H9 (cell line): ENCODE measurements around the gene LETM1. TPM values are rescaled to one million over a fixed set of nuclear protein-coding genes. Genes with fewer than 3 reads are reported as not detected.

ENCODE experiments used
- DNase-seq: peaks from one replicate; pipeline ENCODE4 v3.0.0-alpha.2; 2017
- H2AFZ ChIP-seq: one replicate; pipeline ENCODE4 v1.6.1; 2013; ENCODE audit warnings: mild to moderate bottlenecking, low read length, control low read depth, moderate library complexity
- H2AK5ac ChIP-seq: 2 replicates; pipeline ENCODE4 v1.6.1; 2013; ENCODE audit warnings: low read length, control low read depth, mixed read lengths; ENCODE audit not compliant: insufficient read length
- H2BK120ac ChIP-seq: one replicate; pipeline ENCODE4 v1.6.1; 2013; ENCODE audit warnings: low read depth, mild to moderate bottlenecking, low read length, control low read depth, inconsistent platforms; ENCODE audit not compliant: poor library complexity, severe bottlenecking
- H2BK12ac ChIP-seq: 2 replicates; pipeline ENCODE4 v1.6.1; 2013; ENCODE audit warnings: low read length, control low read depth, mixed read lengths, low read depth; ENCODE audit not compliant: insufficient read length
- H2BK15ac ChIP-seq: 2 replicates; pipeline ENCODE4 v1.6.1; 2013; ENCODE audit warnings: low read depth, low read length, control low read depth
- H2BK20ac ChIP-seq: one replicate; pipeline ENCODE4 v1.6.1; 2013; ENCODE audit warnings: low read depth, mild to moderate bottlenecking, low read length, control low read depth, inconsistent platforms; ENCODE audit not compliant: poor library complexity, severe bottlenecking
- H2BK5ac ChIP-seq: 2 replicates; pipeline ENCODE4 v1.6.1; 2013; ENCODE audit warnings: low read length, control low read depth, mixed read lengths; ENCODE audit not compliant: insufficient read length
- H3K14ac ChIP-seq: 2 replicates; pipeline ENCODE4 v1.6.1; 2013; ENCODE audit warnings: low read length, control low read depth; ENCODE audit not compliant: insufficient read depth
- H3K18ac ChIP-seq: 2 replicates; pipeline ENCODE4 v1.6.1; 2013; ENCODE audit warnings: low read depth, mild to moderate bottlenecking, mixed read lengths, low read length, control low read depth; ENCODE audit not compliant: insufficient read length
- H3K23ac ChIP-seq: 2 replicates; pipeline ENCODE4 v1.6.1; 2013; ENCODE audit warnings: low read length, control low read depth, mixed read lengths, low read depth; ENCODE audit not compliant: insufficient read length
- H3K23me2 ChIP-seq: 2 replicates; pipeline ENCODE4 v1.6.1; 2013; ENCODE audit warnings: low read depth, mild to moderate bottlenecking, mixed read lengths, low read length, control low read depth; ENCODE audit not compliant: insufficient read length, poor library complexity, severe bottlenecking
- H3K27ac ChIP-seq: 2 replicates; pipeline ENCODE4 v1.5.1; 2013; ENCODE audit warnings: low read length, control low read depth, mixed read lengths, low read depth; ENCODE audit not compliant: insufficient read length
- H3K27me3 ChIP-seq: 2 replicates; pipeline ENCODE4 v1.6.1; 2013; ENCODE audit warnings: low read length, control low read depth, inconsistent platforms; ENCODE audit not compliant: insufficient read depth
- H3K4ac ChIP-seq: 2 replicates; pipeline ENCODE4 v1.6.1; 2013; ENCODE audit warnings: low read depth, mild to moderate bottlenecking, control low read depth, inconsistent platforms, low read length, moderate library complexity
- H3K4me1 ChIP-seq: 2 replicates; pipeline ENCODE4 v1.6.1; 2013; ENCODE audit warnings: low read length, control low read depth, inconsistent platforms; ENCODE audit not compliant: insufficient read depth
- H3K4me2 ChIP-seq: 2 replicates; pipeline ENCODE4 v1.6.1; 2013; ENCODE audit warnings: low read length, control low read depth, mixed read lengths; ENCODE audit not compliant: insufficient read length, insufficient read depth
- H3K56ac ChIP-seq: 2 replicates; pipeline ENCODE4 v1.6.1; 2013; ENCODE audit warnings: low read depth, mild to moderate bottlenecking, mixed read lengths, low read length, control low read depth; ENCODE audit not compliant: insufficient read length
- H3K79me1 ChIP-seq: 2 replicates; pipeline ENCODE4 v1.6.1; 2013; ENCODE audit warnings: low read depth, mild to moderate bottlenecking, moderate library complexity, low read length, control low read depth, inconsistent platforms; ENCODE audit not compliant: insufficient read depth, poor library complexity, severe bottlenecking
- H3K79me2 ChIP-seq: 2 replicates; pipeline ENCODE4 v1.6.1; 2013; ENCODE audit warnings: low read length, control low read depth, inconsistent platforms; ENCODE audit not compliant: insufficient read depth
- H3K9ac ChIP-seq: 2 replicates; pipeline ENCODE4 v1.6.1; 2013; ENCODE audit warnings: low read length, control low read depth, mixed read lengths; ENCODE audit not compliant: insufficient read length; ENCODE audit errors: extremely low read depth
- H3K9me3 ChIP-seq: one replicate; pipeline ENCODE4 v1.6.1; 2013; ENCODE audit warnings: low read depth, low read length, inconsistent platforms; ENCODE audit not compliant: control insufficient read depth
- H3T11ph ChIP-seq: one replicate; pipeline ENCODE4 v1.6.1; 2013; ENCODE audit warnings: mild to moderate bottlenecking, low read length, control low read depth, inconsistent platforms
- H4K20me1 ChIP-seq: one replicate; pipeline ENCODE4 v1.6.1; 2013; ENCODE audit not compliant: control insufficient read depth, insufficient read length, insufficient read depth
- H4K5ac ChIP-seq: 2 replicates; pipeline ENCODE4 v1.6.1; 2013; ENCODE audit warnings: low read depth, mild to moderate bottlenecking, mixed read lengths, low read length, control low read depth; ENCODE audit not compliant: insufficient read length
- H4K8ac ChIP-seq: replicated peaks from 2 replicates; pipeline ENCODE4 v1.6.1; 2013; ENCODE audit warnings: low read length, control low read depth, mixed read lengths, low read depth; ENCODE audit not compliant: insufficient read length
- H4K91ac ChIP-seq: 2 replicates; pipeline ENCODE4 v1.6.1; 2013; ENCODE audit warnings: low read depth, mild to moderate bottlenecking, moderate library complexity, mixed read lengths, low read length, control low read depth; ENCODE audit not compliant: insufficient read length
- H3K27ac Mint-ChIP-seq, 3 experiments: 2 replicates in 2 of 3; 3 replicates in 1 of 3; pipeline ENCODE4 v1.8.0; 2020 to 2021; ENCODE audit warnings: mixed read lengths in 3 of 3, mild to moderate bottlenecking in 1 of 3, moderate library complexity in 1 of 3
- H3K27me3 Mint-ChIP-seq: 2 replicates; pipeline ENCODE4 v1.8.0; 2021; ENCODE audit warnings: low read depth, mild to moderate bottlenecking, moderate library complexity, mixed read lengths
- H3K36me3 Mint-ChIP-seq, 3 experiments: 2 replicates in 2 of 3; 3 replicates in 1 of 3; pipeline ENCODE4 v1.8.0; 2020 to 2021; ENCODE audit warnings: low read depth in 3 of 3, mixed read lengths in 3 of 3; ENCODE audit not compliant: insufficient read depth in 1 of 3
- H3K4me1 Mint-ChIP-seq, 2 experiments: 2 replicates each; pipeline ENCODE4 v1.8.0; 2020; ENCODE audit warnings: mixed read lengths in 2 of 2
- H3K4me3 Mint-ChIP-seq, 2 experiments: 2 replicates in 1 of 2; 3 replicates in 1 of 2; pipeline ENCODE4 v1.8.0; 2020 to 2021; ENCODE audit warnings: mild to moderate bottlenecking in 2 of 2, mixed read lengths in 2 of 2, moderate library complexity in 1 of 2
- H3K9me3 Mint-ChIP-seq, 2 experiments: 2 replicates in 1 of 2; 3 replicates in 1 of 2; pipeline ENCODE4 v1.8.0; 2020; ENCODE audit warnings: mild to moderate bottlenecking in 2 of 2, mixed read lengths in 2 of 2, moderate library complexity in 1 of 2
- WGBS: extraction: QIAGEN DNeasy Blood & Tissue Kit; methylation state at CpG from one replicate; pipeline ENCODE4 v1.1.7; 2013; ENCODE audit warnings: missing lambda C conversion rate, low lambda C conversion rate, mixed read lengths; ENCODE audit not compliant: insufficient read length; ENCODE audit errors: extremely low coverage; 5-methylcytosine and 5-hydroxymethylcytosine counted together
- total RNA-seq: library from RNA; stranded (reverse); gene quantifications from 2 replicates; pipeline ENCODE4 v1.2.1, GENCODE V29; 2021
- TF ChIP-seq, protein P1 (sequence below): fragments of 200-600 bp; sonication (generic); conservative IDR thresholded peaks from 3 replicates; pipeline ENCODE4 v1.8.0; 2021; ENCODE audit warnings: antibody characterized with exemption, mild to moderate bottlenecking

The LETM1 gene
- total RNA-seq, 1 experiment from 2014 or later: 43.4 TPM

DNA sequence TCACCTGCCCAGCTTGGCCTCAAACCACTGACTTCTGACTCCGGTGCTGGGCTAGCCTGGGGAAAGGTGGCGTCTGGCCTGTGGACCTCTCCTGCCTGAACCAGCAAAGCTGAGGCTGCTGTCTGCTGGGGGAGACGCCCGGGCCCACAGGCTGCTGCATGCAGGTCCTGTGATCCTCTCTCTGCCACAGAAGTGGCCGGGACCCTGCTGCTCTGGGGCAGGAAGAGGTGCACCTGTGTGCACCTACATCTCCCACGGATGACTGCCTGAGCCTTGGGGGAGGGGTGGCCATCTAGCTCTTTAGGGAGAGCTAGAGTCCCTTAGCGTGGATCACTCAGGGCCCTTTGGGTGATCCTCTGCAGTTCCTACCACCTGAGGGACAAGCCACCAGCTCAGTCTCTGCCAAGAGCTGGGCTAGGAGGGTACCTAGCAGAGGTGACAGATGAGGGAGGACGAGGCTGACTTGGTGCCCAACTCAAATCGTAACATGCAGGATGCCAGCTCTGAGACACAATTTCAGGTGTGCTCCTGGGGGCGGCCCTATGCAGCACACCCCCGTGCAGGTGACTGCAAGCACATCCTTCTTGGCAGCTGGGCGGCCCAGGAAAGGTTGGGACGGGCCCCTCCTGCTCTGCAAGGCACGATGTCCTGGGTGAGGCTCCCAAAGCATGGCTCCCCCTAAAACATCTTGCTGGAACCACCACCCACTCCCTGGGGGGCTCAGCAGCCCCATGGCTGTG is 22.5 kb downstream of the LETM1 start:
- no peak overlapping the region for H3K27ac Mint-ChIP-seq
- WGBS: no CpG with 5 or more reads among the region's 14 CpGs
- no peak overlapping the region for H3K23ac ChIP-seq
- H3T11ph ChIP-seq: no peak overlapping the region
- H3K27me3 ChIP-seq: no peaks in the 10 kb centered on the region
- H2BK120ac ChIP-seq: no peak overlapping the region
- H3K4me2 ChIP-seq: no peak overlapping the region
- peaks cover 9 to 10% of the 10 kb centered on the region in 2 experiments for H3K4me1 Mint-ChIP-seq
- no peak overlapping the region for H2BK15ac ChIP-seq
- H4K91ac ChIP-seq: no peak overlapping the region
- no peak overlapping the region for H3K56ac ChIP-seq
- no peak overlapping the region for H3K4ac ChIP-seq
- no peak overlapping the region for H4K8ac ChIP-seq
- DNase-seq: no peak
- H2BK20ac ChIP-seq: no peak overlapping the region
- no peaks in the 10 kb centered on the region for H3K23me2 ChIP-seq
- no peak overlapping the region for H2BK5ac ChIP-seq
- no peak overlapping the region for H3K18ac ChIP-seq
- peaks cover 6% of the 10 kb centered on the region for H3K27me3 Mint-ChIP-seq
- H3K14ac ChIP-seq: no peak overlapping the region
- TF ChIP-seq, protein P1, sequence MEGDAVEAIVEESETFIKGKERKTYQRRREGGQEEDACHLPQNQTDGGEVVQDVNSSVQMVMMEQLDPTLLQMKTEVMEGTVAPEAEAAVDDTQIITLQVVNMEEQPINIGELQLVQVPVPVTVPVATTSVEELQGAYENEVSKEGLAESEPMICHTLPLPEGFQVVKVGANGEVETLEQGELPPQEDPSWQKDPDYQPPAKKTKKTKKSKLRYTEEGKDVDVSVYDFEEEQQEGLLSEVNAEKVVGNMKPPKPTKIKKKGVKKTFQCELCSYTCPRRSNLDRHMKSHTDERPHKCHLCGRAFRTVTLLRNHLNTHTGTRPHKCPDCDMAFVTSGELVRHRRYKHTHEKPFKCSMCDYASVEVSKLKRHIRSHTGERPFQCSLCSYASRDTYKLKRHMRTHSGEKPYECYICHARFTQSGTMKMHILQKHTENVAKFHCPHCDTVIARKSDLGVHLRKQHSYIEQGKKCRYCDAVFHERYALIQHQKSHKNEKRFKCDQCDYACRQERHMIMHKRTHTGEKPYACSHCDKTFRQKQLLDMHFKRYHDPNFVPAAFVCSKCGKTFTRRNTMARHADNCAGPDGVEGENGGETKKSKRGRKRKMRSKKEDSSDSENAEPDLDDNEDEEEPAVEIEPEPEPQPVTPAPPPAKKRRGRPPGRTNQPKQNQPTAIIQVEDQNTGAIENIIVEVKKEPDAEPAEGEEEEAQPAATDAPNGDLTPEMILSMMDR: no peak
- peaks cover 38 to 64% (median 54%) of the 10 kb centered on the region in 3 experiments for H3K36me3 Mint-ChIP-seq
- no peaks in the 10 kb centered on the region for H4K20me1 ChIP-seq
- H3K79me2 ChIP-seq: no peaks in the 10 kb centered on the region
- no peak overlapping the region for H4K5ac ChIP-seq
- no peak overlapping the region for H2BK12ac ChIP-seq
- peaks cover 9 to 11% of the 10 kb centered on the region in 2 experiments for H3K9me3 Mint-ChIP-seq
- H3K27ac ChIP-seq: no peak overlapping the region
- no peaks in the 10 kb centered on the region for H3K4me1 ChIP-seq
- no peaks in the 10 kb centered on the region for H3K79me1 ChIP-seq
- H3K9me3 ChIP-seq: no peaks in the 10 kb centered on the region
- H3K4me3 Mint-ChIP-seq: no peak overlapping the region
- H2AK5ac ChIP-seq: no peak overlapping the region
- H3K9ac ChIP-seq: no peak overlapping the region
- no peak overlapping the region for H2AFZ ChIP-seq
